SK-N-SH treated with all-trans-retinoic acid at 6 μM for 48 hours (cell line): ENCODE measurements around the gene RNH1.

Source experiments
- ARNTL ChIP-seq: fragments of 450-650 bp; formaldehyde crosslinking; IDR thresholded peaks from 2 replicates; pipeline ENCODE4 v1.5.0; 2020; ENCODE audit warnings: low read depth, mild to moderate bottlenecking, moderate library complexity, borderline replicate concordance
- CSDC2 ChIP-seq: fragments of 250-450 bp; sonication (Bioruptor Pico); IDR thresholded peaks from 2 replicates; pipeline ENCODE4 v1.5.0; 2020; ENCODE audit warnings: mild to moderate bottlenecking, moderate library complexity
- GLIS3 ChIP-seq: fragments of 250-450 bp; sonication (Bioruptor Pico); IDR thresholded peaks from 2 replicates; pipeline ENCODE4 v1.5.0; 2020; ENCODE audit warnings: mild to moderate bottlenecking, moderate library complexity
- OSR1 ChIP-seq: fragments of 250-450 bp; sonication (Bioruptor Pico); IDR thresholded peaks from 2 replicates; pipeline ENCODE4 v1.8.0; 2022; ENCODE audit warnings: moderate library complexity, mild to moderate bottlenecking, inconsistent platforms
- PATZ1 ChIP-seq: fragments of 250-450 bp; sonication (Bioruptor Pico); IDR thresholded peaks from 2 replicates; pipeline ENCODE4 v1.8.0; 2020; ENCODE audit warnings: mild to moderate bottlenecking, moderate library complexity, borderline replicate concordance
- POU6F1 ChIP-seq: fragments of 250-450 bp; sonication (Bioruptor Pico); IDR thresholded peaks from 2 replicates; pipeline ENCODE4 v1.8.0; 2021; ENCODE audit warnings: low read depth, mild to moderate bottlenecking, moderate library complexity, borderline replicate concordance
- RARB ChIP-seq: fragments of 250-450 bp; sonication (Bioruptor Pico); IDR thresholded peaks from 2 replicates; pipeline ENCODE4 v1.8.0; 2021; ENCODE audit warnings: mild to moderate bottlenecking, moderate library complexity
- TOX ChIP-seq: fragments of 250-450 bp; sonication (Bioruptor Pico); IDR thresholded peaks from 2 replicates; pipeline ENCODE4 v1.8.0; 2021; ENCODE audit warnings: mild to moderate bottlenecking, moderate library complexity, borderline replicate concordance
- ZC3H10 ChIP-seq: fragments of 250-450 bp; sonication (Bioruptor Pico); IDR thresholded peaks from 2 replicates; pipeline ENCODE4 v1.5.1; 2021; ENCODE audit warnings: mild to moderate bottlenecking, moderate library complexity
- ZFP3 ChIP-seq: fragments of 250-450 bp; sonication (Bioruptor Pico); IDR thresholded peaks from 2 replicates; pipeline ENCODE4 v1.5.0; 2020; ENCODE audit warnings: mild to moderate bottlenecking, moderate library complexity
- TF ChIP-seq, protein P1 (sequence below): fragments of 250-450 bp; sonication (Bioruptor Pico); IDR thresholded peaks from 2 replicates; pipeline ENCODE4 v1.5.1; 2021; ENCODE audit warnings: mild to moderate bottlenecking, moderate library complexity

DNA sequence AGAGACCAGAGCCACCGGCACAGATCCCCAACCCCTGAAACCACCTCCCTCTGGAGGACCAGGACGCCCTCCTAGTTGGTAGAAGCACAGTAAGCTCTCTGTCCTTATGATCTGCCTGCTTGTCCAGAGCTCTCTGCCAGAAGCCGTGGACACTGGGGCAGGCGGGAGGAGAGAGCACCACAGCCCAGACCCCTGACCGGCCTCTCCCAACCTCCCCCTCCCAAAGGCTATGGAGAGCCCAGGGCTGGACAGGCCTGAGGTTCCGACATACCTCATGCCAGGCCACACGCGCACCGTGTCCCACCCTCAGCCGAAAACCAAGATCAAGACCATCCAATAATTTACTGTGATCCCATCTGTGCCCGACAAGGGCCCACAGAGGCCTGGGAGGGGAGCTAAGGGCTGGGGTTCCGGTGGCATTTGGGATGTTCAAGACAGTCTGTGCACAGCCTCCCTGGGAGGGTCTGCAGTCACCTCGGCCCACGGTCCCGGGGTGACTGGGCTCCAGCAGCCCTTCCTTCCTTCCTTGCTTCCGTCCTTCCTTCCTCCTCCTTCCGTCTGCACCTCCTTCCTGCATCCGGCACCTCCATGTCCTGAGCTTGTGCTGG lies 25.0 kb upstream of the RNH1 start:
- TF ChIP-seq ZFP3 (CRISPR knock-in tag) = no peak
- TF ChIP-seq POU6F1 (CRISPR knock-in tag) = no peak
- no peak for TF ChIP-seq PATZ1 (CRISPR knock-in tag)
- TF ChIP-seq, protein P1, sequence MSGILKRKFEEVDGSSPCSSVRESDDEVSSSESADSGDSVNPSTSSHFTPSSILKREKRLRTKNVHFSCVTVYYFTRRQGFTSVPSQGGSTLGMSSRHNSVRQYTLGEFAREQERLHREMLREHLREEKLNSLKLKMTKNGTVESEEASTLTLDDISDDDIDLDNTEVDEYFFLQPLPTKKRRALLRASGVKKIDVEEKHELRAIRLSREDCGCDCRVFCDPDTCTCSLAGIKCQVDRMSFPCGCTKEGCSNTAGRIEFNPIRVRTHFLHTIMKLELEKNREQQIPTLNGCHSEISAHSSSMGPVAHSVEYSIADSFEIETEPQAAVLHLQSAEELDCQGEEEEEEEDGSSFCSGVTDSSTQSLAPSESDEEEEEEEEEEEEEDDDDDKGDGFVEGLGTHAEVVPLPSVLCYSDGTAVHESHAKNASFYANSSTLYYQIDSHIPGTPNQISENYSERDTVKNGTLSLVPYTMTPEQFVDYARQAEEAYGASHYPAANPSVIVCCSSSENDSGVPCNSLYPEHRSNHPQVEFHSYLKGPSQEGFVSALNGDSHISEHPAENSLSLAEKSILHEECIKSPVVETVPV = no peak
- TF ChIP-seq ARNTL (CRISPR knock-in tag) = no peak
- no peak for TF ChIP-seq TOX (CRISPR knock-in tag)
- TF ChIP-seq ZC3H10 (CRISPR knock-in tag) = no peak
- TF ChIP-seq CSDC2 (CRISPR knock-in tag) = no peak
- TF ChIP-seq RARB (CRISPR knock-in tag) = no peak
- no peak for TF ChIP-seq GLIS3 (CRISPR knock-in tag)
- no peak for TF ChIP-seq OSR1
